Measurements from ENCODE around the gene WWC1.

WWC1 gene

GRCh38 chr5:168356171-168356570 is 64.7 kb downstream of the WWC1 start:
- TF ChIP-seq CTCF (IDR thresholded peaks at IDR 0.05): no peak

GRCh38 chr5:168356592-168356991 is 65.1 kb downstream of the WWC1 start:
- no peak for TF ChIP-seq CTCF (IDR thresholded peaks at IDR 0.05)

- no peak for TF ChIP-seq CTCF (IDR thresholded peaks at IDR 0.05)
These were observed 66.4 kb downstream of the WWC1 start for GRCh38 chr5:168357876-168358275.

DNA sequence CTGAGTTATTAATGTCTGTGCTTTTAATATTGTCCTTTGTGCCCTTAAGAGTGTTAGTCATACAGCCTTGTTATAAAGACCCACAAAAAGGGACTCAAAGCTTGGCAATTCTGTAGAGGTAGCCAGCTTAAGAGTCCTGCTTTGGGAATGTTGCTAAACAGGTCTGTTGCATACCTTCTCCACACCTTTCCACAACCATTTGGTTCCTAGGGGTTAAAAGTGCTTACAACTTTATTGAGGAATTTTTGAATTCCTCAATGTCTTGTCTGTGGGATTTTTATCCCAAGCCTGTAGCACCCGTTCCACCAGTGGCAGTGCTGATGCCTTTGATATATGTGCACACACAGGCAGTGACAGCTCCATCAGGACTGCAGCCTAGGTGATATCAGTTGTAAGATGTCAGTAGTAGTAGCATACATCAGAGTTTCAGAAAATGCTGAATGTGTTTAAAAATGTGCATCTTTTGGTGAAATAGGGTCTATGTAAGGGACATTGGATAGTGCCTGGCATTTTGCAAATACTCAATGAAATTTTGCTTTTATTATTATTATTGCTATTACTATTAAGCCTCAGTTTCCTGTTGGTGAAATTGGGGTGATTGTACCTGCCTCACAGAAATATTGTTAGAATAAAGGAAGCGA is 68.5 kb downstream of the WWC1 start:
- TF ChIP-seq CTCF (IDR thresholded peaks at IDR 0.05): no peak

DNA sequence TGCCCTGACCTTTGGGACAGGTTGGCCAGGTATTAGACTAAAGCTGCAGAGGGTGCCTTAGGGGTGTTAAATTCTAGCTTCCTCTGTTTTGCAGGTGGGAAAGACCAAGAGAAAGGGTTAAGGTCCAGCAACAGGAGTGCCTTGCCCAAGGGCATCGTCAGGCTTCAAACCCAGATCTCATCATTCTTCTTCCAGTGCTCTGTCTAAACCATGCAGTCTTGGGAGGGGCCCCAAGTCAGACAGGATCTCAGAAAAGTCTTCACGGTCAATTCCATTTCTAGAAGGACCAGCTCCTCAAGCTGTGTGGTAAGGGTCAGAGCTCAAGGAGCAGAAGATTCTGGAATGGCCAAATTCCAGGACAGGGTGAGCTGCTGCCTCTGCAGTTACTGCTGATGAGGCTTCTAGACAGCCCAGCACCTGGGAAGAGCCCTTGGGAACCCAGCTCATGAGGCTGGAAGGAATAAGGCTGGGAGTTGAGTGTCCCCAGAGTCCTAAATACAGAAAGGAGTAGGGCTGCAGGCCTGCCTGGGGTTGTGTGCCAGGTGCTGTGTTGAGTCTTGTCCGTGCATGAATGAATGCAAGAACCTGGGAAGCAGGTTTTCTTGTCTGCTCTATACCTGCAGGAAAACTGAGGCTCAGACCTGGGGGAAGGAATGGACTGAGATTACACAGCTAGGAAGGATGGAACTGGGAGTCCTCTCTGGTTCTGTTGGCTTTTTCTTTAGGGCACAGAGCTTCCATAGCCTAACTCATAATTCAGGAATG is 69.3 kb downstream of the WWC1 start:
- TF ChIP-seq CTCF (IDR thresholded peaks at IDR 0.05): no peak

GRCh38 chr5:168362097-168362885 is 70.8 kb downstream of the WWC1 start:
- no peak for TF ChIP-seq CTCF (IDR thresholded peaks at IDR 0.05)

DNA sequence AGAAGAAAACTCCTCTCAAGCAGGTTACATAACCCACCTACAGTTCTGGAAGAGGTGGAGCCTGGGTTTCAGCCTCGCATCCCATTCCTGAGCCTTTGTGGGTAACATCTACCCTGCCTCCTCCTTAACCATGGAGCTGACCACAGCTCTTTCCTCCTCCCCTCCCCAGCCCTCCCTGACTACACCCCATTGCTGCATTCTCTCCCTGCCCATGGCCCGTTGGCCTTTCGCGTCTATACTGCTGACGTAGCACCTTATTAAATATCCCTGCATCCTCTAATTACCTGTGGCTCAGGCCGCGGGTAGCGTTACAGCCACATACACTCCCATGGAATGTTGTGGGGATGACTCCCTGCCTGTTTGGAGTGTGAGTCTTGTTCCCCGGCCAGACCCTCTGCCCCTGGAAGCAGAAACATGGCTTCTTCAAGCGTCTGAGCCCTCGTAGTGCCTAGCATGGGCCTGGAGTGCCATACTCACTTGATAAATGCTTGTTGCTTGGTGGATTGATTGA is 72.8 kb downstream of the WWC1 start:
- no peak for TF ChIP-seq CTCF (IDR thresholded peaks at IDR 0.05)

All from LNCAP (cell line).